Measurements from ENCODE around the gene C2CD4D.
A peak's percentile ranks its signal among the peaks of the same experiment; 100 is the strongest.
"Not testable (repeated sequence)": the region's sequence is repeated elsewhere in the genome, so short reads cannot be mapped to it uniquely, and the experiment has no call there.

Gene C2CD4D

DNA sequence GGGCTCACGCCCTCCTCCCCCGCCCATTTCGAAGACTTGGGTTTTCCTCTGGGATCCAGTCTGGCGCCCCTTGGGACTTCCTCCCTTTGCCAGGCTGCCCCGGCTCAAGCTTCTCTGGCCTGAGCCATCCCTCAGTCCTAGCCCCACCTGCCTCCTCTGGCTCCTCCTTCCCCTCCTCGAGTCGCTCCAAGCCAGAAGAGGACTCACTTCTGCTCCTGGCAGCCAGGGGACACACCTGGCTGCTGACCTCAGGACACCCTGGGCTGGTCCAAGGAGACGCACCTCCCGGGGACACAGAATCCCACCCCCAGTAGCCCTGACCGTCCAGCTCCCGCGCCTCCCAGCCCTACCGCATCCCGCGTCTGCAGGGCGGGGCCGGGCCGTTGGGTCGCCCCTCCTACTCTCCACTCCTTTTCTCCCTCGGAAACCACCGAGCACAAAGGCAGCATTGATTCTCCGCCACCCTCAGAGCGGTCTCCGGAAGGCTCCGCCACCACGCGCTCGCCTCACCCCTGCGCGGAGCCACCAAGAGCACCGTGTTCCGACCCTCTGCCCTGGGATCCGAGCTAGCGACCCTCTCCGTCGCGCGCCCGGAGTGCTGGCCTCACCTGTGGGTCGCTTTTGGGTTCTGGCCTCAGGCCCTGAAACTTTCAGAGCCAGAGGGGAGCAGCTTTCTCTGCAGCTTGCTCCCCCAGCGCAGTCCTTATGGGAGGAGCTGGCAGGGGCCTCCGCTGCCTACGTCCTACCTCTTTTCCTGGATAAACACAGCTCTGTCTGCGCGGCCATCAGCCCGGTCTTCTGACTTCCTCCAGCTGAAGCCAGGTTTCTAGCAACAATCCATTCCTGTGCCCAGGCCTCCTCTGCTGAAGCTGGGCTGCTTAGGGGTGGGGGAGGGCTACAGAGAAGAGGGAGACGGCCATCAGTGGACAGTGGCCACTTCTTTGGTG is at the start of gene C2CD4D:
TSS of gene C2CD4D (minus strand) at position 364 of the 947 bp plus-strand sequence. CDS start 831 bp downstream, outside the sequence.
- peak; percentile 75 for DNase-seq (ENCODE audit: low spot score)

- peak; percentile 47 for DNase-seq (ENCODE audit: low spot score)
Observed at GRCh38 chr1:151888972-151889570, 49.5 kb upstream of the C2CD4D start.

GRCh38 chr1:151887028-151887427 is 47.4 kb upstream of the C2CD4D start:
- DNase-seq (ENCODE audit: low spot score) = no peak

DNA sequence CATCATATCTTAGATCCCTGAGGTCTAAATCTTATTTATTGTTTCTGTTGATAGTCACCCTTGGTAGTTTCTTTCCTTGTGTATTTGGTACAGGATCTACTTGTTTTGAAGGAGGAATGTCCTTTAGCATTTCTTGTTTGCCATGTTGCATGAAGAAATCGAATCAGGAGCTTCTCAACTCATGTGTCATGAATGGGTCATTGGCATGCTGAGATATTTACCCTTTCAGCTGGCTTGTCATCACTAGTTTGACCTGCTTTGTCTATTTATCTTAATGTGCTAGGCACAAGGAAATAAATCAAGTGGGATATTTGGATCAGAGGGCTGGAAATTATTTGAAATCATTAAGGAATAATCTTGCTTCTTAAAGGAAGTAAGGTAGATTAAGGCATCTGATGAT is 45.9 kb upstream of the C2CD4D start:
- DNase-seq (ENCODE audit: low spot score) = no peak

- not testable (repeated sequence) for DNase-seq (ENCODE audit: low spot score)
Observed at GRCh38 chr1:151884879-151885278, 45.3 kb upstream of the C2CD4D start.

- DNase-seq (ENCODE audit: low spot score) = not testable (repeated sequence)
Observed at GRCh38 chr1:151884445-151884844, 44.8 kb upstream of the C2CD4D start.

DNA sequence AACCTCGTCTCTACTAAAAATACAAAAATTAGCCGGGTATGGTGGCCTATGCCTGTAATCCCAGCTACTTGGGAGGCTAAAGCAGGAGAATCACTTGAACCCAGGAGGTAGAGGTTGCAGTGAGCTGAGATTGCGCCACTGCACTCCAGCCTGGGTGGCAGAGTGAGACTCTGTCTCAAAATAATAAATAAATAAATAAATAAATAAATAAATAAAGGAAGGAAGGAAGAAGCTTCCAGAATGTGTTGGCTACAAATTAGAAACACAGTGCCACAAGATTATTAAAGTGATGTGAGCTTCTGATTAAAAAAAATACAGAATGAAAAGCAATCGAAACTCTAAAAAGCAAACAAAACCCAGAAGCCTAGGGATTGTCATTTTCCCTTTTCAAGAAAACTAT is 44.3 kb upstream of the C2CD4D start:
- DNase-seq (ENCODE audit: low spot score) = not testable (repeated sequence)

GRCh38 chr1:151882918-151883317 is 43.3 kb upstream of the C2CD4D start:
- not testable (repeated sequence) for DNase-seq (ENCODE audit: low spot score)

DNA sequence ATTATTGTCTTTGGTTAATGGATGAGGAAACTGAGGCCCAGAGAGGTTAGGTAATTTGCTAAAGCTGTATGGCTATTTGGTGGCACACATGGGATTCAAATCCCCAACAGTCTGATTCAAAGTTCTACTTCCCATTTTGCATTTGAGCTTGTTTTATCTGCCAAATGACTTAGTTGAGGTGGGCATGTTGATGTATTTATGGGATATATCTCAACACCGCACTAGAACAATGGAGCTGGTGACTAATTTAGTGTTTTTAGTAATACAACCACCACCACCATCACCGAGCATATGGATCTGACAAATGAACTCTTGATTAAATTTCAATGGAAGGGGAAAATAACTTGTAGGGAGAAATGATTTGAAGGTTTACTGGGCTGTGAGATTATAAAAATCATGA is 42.8 kb upstream of the C2CD4D start:
- no peak for DNase-seq (ENCODE audit: low spot score)

DNA sequence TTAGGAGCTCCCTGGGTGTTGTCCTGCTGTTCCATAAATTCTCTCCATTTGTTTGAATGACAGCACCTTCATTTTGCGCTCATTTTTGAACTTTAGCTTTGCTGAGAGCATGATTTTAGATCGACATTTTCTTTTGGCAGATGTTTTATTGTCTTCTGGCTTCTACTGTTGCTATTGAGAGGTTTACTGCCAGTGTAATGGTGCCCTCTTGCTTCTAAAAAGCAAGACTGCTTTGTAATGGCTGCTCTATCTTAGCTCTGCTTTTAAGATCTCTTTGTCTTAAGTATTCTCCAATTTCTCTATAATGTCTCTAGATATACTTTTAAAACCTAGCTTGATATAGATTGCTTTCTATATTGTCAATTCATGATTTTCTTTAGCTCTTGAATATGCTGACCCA is 41.9 kb upstream of the C2CD4D start:
- DNase-seq (ENCODE audit: low spot score) = no peak

DNA sequence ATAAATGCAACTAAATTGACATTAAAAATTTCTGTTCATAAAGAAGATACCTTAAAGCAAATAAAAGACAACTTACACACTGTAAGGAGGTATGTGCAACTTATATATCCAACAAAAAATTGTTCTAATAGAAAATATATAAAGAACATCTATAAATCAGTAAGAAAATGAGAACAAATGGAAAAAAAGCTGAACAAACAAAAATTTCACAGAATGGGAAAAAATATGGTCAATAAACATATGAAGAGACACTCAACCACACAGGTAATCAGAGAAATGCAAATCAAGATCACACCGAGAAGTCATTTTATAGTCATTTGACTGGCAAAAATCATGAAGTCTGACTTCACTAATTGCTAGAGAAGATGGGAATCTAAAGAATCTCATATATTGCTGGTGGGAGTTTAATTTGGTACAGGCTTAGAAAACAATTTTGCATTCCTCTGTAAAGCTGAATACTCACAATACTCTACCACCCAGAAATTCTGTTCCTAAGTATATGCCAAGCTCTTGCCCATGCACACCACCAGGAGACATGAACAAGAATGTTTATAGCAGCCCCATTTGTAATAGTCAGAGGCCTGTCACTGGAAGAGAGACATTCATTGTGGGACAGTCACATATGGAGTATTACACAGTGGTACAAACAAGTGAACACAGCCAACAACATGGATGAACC is 35.9 kb upstream of the C2CD4D start:
- no peak for DNase-seq (ENCODE audit: low spot score)

DNA sequence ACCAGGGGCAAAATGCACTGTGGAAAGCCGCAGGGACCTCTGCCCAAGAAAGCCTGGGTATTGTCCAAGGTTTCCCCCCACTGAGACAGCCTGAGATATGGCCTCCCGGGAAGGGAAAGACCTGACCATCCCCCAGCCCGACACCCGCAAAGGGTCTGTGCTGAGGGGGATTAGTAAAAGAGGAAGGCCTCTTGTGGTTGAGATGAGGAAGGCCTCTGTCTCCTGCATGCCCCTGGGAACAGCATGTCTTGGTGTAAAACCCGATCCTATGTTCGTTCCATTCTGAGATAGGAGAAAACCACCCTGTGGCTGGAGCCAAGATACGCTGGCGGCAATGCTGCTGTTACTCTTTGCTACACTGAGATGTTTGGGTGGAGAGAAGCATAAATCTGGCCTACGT is 33.2 kb upstream of the C2CD4D start:
- not testable (repeated sequence) for DNase-seq (ENCODE audit: low spot score)

- no peak for DNase-seq (ENCODE audit: low spot score)
Observed at GRCh38 chr1:151871284-151872030, 31.8 kb upstream of the C2CD4D start.

DNA sequence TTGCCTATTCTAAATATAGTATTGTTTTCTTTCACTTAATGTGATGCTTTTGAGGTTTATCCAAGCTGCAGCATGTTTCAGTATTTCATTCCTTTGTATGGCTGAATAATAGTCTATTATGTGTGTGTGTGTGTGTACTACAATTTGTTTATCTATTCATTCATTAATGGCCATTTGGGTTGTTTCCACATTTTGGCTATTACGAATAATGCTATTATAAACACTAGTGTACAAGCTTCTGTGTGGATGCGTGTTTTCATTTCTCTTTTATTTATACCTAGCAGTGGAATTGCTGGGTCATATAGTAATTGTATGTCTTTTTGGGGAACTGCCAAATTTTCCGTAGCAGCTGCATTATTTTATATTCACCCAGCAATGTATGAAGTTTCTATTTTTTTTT is 28.9 kb upstream of the C2CD4D start:
- DNase-seq (ENCODE audit: low spot score) = no peak

- DNase-seq (ENCODE audit: low spot score) = no peak
Observed at GRCh38 chr1:151867765-151868411, 28.3 kb upstream of the C2CD4D start.

- no peak for DNase-seq (ENCODE audit: low spot score)
Observed at GRCh38 chr1:151867321-151867720, 27.7 kb upstream of the C2CD4D start.

GRCh38 chr1:151864411-151864810 is 24.8 kb upstream of the C2CD4D start:
- DNase-seq (ENCODE audit: low spot score) = no peak

GRCh38 chr1:151862604-151863003 is 23.0 kb upstream of the C2CD4D start:
- DNase-seq (ENCODE audit: low spot score) = no peak

GRCh38 chr1:151860504-151861187 is 21.0 kb upstream of the C2CD4D start:
- no peak for DNase-seq (ENCODE audit: low spot score)

DNA sequence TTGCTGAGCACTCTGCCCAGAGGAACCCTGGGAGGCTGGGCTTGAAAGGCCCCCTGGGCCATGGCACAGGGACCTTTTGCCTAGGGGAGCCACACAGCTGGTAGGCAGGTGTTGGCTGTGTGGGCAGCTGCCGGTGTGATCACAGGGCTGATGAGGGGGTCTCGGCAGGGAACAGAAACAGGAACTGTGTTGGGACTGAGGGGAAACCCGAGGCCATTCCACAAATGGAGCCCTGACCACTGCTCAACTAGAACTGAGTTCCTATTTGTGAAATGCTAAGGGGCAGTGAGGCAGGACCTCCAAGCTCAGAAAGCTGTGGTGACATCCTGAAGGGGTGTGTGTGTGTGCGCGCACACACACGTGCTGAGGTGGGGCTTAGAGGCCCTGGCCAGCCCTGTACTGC is 20.3 kb upstream of the C2CD4D start:
- no peak for DNase-seq (ENCODE audit: low spot score)

All from CD4-positive, alpha-beta T cell treated with Interleukin-2 at 100 ng/mL for 4 hours (primary cell).